Measurements from ENCODE around the gene FBXL16.

Gene FBXL16

DNA sequence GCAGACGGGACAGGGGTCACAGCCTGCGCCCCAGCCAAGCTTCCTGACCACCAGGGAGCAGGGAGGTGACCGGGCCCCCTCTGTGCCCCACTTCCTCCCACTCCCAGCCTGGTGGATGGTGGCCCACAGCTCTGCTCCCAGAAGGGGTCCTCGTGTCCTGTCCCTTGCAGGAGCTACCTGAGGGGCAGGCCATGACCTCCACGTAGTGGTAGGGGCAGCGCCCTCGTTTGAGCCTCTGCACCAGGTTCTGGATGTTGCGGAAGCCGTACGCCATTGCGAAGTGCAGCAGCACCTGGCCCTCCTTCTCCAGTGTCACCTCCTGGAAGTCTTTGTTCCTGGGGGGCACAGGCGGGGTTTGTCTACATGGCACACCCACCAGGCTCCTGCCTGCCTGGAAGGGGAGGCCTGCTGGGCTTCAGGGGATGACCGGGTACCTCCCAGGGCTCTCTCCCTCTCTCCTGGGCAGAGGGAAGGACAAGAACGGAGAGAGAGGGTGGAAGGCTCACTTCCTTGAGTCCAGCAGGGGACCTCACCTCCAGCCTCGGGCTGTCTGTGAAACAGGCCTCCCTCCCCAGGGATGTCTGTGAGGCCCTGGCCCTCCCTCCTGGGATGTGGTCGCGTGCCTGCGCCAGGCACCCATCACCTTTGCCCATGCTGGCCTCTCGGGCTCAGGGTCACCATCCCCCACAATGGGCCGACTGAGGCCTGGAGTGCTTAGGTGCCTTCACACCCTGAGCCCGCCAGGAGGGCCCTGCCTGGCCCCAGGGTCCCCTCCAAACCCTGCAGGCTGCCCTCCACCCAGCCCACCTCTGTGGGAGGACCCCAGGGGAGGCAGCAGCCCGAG is 25.3 kb upstream of the FBXL16 start:
- no peak overlapping the region for H3K4me3 ChIP-seq (ENCODE audit: low read depth in 1 of 2, low read length in 2 of 2)
- H2AFZ ChIP-seq (ENCODE audit: low read depth, low read length): no peak overlapping the region
- no peak overlapping the region for H3K27ac ChIP-seq (ENCODE audit: low read length)
- ATAC-seq (ENCODE audit: insufficient read depth, low read depth) (no peak), DNase-seq (no peak)
- no peak overlapping the region for H3K4me2 ChIP-seq (ENCODE audit: insufficient read depth, low read length)
- H3K9ac ChIP-seq (ENCODE audit: low read depth, low read length): no peak overlapping the region
- peaks cover 14% of the 10 kb centered on the region for H3K4me1 ChIP-seq (ENCODE audit: insufficient read depth, low read length)
- peaks cover 54% of the 10 kb centered on the region for H3K36me3 ChIP-seq (ENCODE audit: insufficient read depth, low read length)
- no peak for TF ChIP-seq EZH2 (IDR thresholded peaks at IDR 0.05; ENCODE audit: borderline replicate concordance, low read depth, low read length, severe bottlenecking)
- TF ChIP-seq, protein P1, sequence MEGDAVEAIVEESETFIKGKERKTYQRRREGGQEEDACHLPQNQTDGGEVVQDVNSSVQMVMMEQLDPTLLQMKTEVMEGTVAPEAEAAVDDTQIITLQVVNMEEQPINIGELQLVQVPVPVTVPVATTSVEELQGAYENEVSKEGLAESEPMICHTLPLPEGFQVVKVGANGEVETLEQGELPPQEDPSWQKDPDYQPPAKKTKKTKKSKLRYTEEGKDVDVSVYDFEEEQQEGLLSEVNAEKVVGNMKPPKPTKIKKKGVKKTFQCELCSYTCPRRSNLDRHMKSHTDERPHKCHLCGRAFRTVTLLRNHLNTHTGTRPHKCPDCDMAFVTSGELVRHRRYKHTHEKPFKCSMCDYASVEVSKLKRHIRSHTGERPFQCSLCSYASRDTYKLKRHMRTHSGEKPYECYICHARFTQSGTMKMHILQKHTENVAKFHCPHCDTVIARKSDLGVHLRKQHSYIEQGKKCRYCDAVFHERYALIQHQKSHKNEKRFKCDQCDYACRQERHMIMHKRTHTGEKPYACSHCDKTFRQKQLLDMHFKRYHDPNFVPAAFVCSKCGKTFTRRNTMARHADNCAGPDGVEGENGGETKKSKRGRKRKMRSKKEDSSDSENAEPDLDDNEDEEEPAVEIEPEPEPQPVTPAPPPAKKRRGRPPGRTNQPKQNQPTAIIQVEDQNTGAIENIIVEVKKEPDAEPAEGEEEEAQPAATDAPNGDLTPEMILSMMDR (IDR thresholded peaks at IDR 0.05; ENCODE audit: borderline replicate concordance, extremely low read depth, low read length, poor library complexity, severe bottlenecking): no peak
- no peaks in the 10 kb centered on the region for H3K9me3 ChIP-seq (ENCODE audit: insufficient read depth, low read length, severe bottlenecking)
- H3K79me2 ChIP-seq (ENCODE audit: insufficient read depth, low read length): no peaks in the 10 kb centered on the region
- H4K20me1 ChIP-seq (ENCODE audit: insufficient read depth, low read length): peaks cover 16% of the 10 kb centered on the region
- no peaks in the 10 kb centered on the region for H3K27me3 ChIP-seq (ENCODE audit: insufficient read depth, low read length, poor library complexity)

DNA sequence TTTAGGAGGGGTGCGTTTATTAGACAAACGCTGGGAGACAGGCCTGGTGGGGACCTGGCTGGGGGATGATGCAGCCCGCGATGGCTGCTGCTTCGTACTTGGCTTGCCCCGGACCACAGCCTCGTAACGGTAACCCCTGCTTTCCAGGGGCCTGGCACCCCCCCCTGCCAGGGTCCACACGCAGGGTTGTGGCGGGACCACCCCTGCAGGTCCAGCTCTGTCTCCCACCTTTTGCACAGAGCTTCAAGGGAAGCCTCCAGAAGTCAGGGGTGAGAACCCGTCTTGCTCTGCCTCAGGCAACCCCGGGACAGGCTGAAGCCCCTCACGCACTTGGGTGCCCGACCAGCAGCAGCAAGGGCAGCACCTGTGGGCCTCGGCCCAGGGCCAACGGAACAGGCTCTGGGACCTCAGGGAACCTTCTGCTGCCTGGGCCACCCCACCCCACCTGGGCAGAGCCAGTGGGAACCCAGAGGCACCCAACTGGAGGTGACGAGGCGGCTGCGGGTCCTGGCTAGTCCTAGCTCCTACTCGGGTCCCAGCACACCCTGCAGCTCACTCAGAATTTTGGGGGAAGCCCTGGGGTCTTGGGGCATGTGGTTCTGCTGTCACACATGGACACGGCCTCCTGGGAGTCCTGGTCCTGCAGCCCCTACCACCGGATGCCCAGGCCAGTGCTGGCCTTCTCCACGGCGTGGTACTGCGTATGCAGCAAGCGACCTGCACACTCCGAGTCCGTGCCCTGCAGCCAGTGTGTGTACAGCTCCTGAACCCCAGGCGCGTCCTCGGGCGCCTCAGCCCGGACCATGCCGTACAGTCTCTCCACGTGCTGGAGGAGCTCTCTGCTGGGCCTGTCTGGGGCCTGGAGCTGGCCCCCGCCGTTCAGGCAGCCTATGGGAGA is 24.4 kb upstream of the FBXL16 start:
- Histone ChIP-seq H3K4me2 (ENCODE audit: insufficient read depth, low read length) (no peak overlapping the region), H2AFZ (ENCODE audit: low read depth, low read length) (no peak overlapping the region), H3K36me3 (ENCODE audit: insufficient read depth, low read length) (peaks cover 46% of the 10 kb centered on the region), H3K4me1 (ENCODE audit: insufficient read depth, low read length) (peaks cover 14% of the 10 kb centered on the region), H3K4me3 (ENCODE audit: low read depth in 1 of 2, low read length in 2 of 2) (no peak overlapping the region), H3K9me3 (ENCODE audit: insufficient read depth, low read length, severe bottlenecking) (no peaks in the 10 kb centered on the region), H3K27me3 (ENCODE audit: insufficient read depth, low read length, poor library complexity) (no peaks in the 10 kb centered on the region), H4K20me1 (ENCODE audit: insufficient read depth, low read length) (peaks cover 24% of the 10 kb centered on the region), H3K27ac (ENCODE audit: low read length) (no peak overlapping the region), H3K79me2 (ENCODE audit: insufficient read depth, low read length) (no peaks in the 10 kb centered on the region), H3K9ac (ENCODE audit: low read depth, low read length) (no peak overlapping the region)
- no peak for ATAC-seq (ENCODE audit: insufficient read depth, low read depth)
- DNase-seq: no peak
- no peak for TF ChIP-seq EZH2 (IDR thresholded peaks at IDR 0.05; ENCODE audit: borderline replicate concordance, low read depth, low read length, severe bottlenecking)
- TF ChIP-seq, protein P1 (IDR thresholded peaks at IDR 0.05; ENCODE audit: borderline replicate concordance, extremely low read depth, low read length, poor library complexity, severe bottlenecking): no peak

DNA sequence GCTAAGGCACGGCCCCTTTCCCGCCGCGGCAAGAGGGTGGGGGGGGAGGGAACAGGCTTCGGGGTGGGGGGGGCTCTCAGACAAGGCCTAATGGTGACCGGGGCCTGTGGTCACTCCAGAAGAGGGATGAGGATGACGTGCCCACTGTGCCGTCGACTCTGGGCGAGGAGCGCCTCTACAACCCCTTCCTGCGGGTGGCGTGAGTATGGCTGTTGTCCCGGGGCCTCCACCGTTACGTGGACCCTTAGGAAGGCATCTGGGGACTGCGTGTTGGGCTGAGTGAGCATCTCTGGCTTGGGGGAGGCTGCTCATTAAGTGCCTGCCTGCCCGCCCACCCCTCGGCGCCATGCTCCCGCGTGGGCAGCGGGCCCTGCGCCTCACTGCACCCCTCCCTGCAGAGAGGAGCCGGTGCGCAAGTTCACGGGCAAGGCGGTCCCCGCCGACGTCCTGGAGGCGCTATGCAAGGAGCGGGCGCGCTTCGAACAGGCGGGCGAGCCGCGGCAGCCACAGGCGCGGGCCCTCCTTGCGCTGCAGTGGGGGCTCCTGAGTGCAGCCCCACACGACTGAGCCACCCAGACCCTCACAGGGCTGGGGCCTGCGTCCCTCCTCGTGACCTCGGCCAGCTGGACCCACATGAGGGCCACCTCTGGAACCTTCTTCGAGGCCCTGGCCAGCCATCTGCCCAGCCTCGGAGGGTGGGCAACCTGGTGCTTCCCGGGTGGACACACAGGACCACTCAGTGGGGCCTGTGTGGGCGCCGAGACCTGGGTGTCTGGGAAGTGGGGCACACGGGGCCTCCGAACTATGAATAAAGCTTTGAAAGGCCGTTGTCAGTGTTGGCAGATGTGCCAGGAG is 23.5 kb upstream of the FBXL16 start:
- H3K79me2 ChIP-seq (ENCODE audit: insufficient read depth, low read length): no peaks in the 10 kb centered on the region
- H2AFZ ChIP-seq (ENCODE audit: low read depth, low read length): no peak overlapping the region
- DNase-seq: no peak
- peaks cover 27% of the 10 kb centered on the region for H4K20me1 ChIP-seq (ENCODE audit: insufficient read depth, low read length)
- no peak for ATAC-seq (ENCODE audit: insufficient read depth, low read depth)
- peaks cover 37% of the 10 kb centered on the region for H3K36me3 ChIP-seq (ENCODE audit: insufficient read depth, low read length)
- H3K9me3 ChIP-seq (ENCODE audit: insufficient read depth, low read length, severe bottlenecking): no peaks in the 10 kb centered on the region
- no peak overlapping the region for H3K4me2 ChIP-seq (ENCODE audit: insufficient read depth, low read length)
- H3K9ac ChIP-seq (ENCODE audit: low read depth, low read length): no peak overlapping the region
- H3K4me3 ChIP-seq (ENCODE audit: low read depth in 1 of 2, low read length in 2 of 2): no peak overlapping the region
- TF ChIP-seq EZH2 (IDR thresholded peaks at IDR 0.05; ENCODE audit: borderline replicate concordance, low read depth, low read length, severe bottlenecking): no peak
- TF ChIP-seq, protein P1 (IDR thresholded peaks at IDR 0.05; ENCODE audit: borderline replicate concordance, extremely low read depth, low read length, poor library complexity, severe bottlenecking): no peak
- H3K27ac ChIP-seq (ENCODE audit: low read length): no peak overlapping the region
- H3K4me1 ChIP-seq (ENCODE audit: insufficient read depth, low read length): peaks cover 14% of the 10 kb centered on the region
- no peaks in the 10 kb centered on the region for H3K27me3 ChIP-seq (ENCODE audit: insufficient read depth, low read length, poor library complexity)
